WTC11 (cell line): ENCODE results near the gene RELB.

ENCODE experiments used
- ETV6 ChIP-seq: sonication (generic); formaldehyde crosslinking; IDR thresholded peaks from 2 replicates; pipeline ENCODE4 v1.8.1; 2022; ENCODE audit warnings: mild to moderate bottlenecking, missing genetic modification reagents
- JUN ChIP-seq: sonication (generic); formaldehyde crosslinking; IDR thresholded peaks from 2 replicates; pipeline ENCODE4 v1.8.0; 2023; ENCODE audit warnings: mild to moderate bottlenecking, missing genetic modification reagents
- SOX15 ChIP-seq: fragments of 250-450 bp; sonication (Bioruptor Pico); IDR thresholded peaks from 2 replicates; pipeline ENCODE4 v1.9.0; 2021; ENCODE audit warnings: mild to moderate bottlenecking
- TEAD4 ChIP-seq: sonication (generic); formaldehyde crosslinking; IDR thresholded peaks from 2 replicates; pipeline ENCODE4 v1.8.0; 2022; ENCODE audit warnings: mild to moderate bottlenecking, missing genetic modification reagents
- TF ChIP-seq, protein P1 (sequence below): sonication (generic); formaldehyde crosslinking; IDR thresholded peaks from 2 replicates; pipeline ENCODE4 v1.8.0; 2023; ENCODE audit warnings: missing genetic modification reagents
- TF ChIP-seq, protein P2 (sequence below): fragments of 250-450 bp; sonication (Bioruptor Pico); IDR thresholded peaks from 2 replicates; pipeline ENCODE4 v2.1.2; 2022; ENCODE audit warnings: mild to moderate bottlenecking, moderate library complexity
- TF ChIP-seq, protein P3 (sequence below): fragments of 200-600 bp; IDR thresholded peaks from 2 replicates; pipeline ENCODE4 v1.8.0; 2022; ENCODE audit warnings: antibody characterized with exemption
- TF ChIP-seq, protein P4 (sequence below): sonication (generic); formaldehyde crosslinking; IDR thresholded peaks from 2 replicates; pipeline ENCODE4 v1.8.1; 2023; ENCODE audit warnings: mild to moderate bottlenecking, missing genetic modification reagents
- TF ChIP-seq, protein P5 (sequence below): sonication (generic); formaldehyde crosslinking; IDR thresholded peaks from 2 replicates; pipeline ENCODE4 v1.8.1; 2023; ENCODE audit warnings: mild to moderate bottlenecking, missing genetic modification reagents, moderate library complexity
- TF ChIP-seq, protein P6 (sequence below): sonication (generic); formaldehyde crosslinking; IDR thresholded peaks from 2 replicates; pipeline ENCODE4 v1.8.1; 2022; ENCODE audit warnings: low read depth, mild to moderate bottlenecking, moderate library complexity, missing genetic modification reagents, borderline replicate concordance

DNA sequence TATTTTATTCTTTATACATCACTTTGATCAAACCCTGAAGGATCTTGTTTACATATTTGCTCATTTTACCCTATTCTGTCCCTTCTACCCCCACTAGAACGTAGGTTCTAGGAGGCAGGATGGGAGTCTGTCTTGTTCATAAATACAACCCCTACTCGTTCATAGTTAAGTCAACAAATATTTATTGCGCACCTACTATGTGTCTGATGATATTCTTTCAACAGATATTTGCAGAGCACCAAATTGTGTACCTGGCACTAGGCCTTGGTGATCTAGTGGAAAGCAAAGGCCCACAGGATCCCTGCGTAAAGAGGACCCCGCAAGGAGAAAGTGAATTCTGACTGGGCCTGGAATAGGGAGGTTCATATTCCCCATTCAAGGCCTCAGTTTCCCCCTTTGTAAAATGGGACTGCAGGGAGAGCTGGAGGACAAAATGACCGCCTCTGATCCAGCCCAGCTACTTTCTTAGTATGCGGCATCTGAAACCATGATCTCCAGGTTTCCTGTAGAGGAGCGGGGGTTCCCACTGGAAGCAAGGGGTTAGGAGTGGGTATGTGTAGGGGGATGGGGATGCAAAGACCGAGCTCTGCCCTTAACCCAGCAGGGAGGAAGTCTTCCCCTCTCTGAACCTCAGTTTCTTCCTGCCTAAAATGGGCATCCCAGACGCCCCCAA is 77.3 kb downstream of the RELB start:
- TF ChIP-seq ETV6 (CRISPR knock-in tag) (no peak), TEAD4 (no peak), SOX15 (CRISPR knock-in tag) (no peak), JUN (no peak)
- TF ChIP-seq, protein P1, sequence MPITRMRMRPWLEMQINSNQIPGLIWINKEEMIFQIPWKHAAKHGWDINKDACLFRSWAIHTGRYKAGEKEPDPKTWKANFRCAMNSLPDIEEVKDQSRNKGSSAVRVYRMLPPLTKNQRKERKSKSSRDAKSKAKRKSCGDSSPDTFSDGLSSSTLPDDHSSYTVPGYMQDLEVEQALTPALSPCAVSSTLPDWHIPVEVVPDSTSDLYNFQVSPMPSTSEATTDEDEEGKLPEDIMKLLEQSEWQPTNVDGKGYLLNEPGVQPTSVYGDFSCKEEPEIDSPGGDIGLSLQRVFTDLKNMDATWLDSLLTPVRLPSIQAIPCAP (CRISPR knock-in tag) = no peak
- TF ChIP-seq, protein P2, sequence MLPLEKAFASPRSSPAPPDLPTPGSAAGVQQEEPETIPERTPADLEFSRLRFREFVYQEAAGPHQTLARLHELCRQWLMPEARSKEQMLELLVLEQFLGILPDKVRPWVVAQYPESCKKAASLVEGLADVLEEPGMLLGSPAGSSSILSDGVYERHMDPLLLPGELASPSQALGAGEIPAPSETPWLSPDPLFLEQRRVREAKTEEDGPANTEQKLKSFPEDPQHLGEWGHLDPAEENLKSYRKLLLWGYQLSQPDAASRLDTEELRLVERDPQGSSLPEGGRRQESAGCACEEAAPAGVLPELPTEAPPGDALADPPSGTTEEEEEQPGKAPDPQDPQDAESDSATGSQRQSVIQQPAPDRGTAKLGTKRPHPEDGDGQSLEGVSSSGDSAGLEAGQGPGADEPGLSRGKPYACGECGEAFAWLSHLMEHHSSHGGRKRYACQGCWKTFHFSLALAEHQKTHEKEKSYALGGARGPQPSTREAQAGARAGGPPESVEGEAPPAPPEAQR (CRISPR knock-in tag) = no peak
- TF ChIP-seq, protein P3, sequence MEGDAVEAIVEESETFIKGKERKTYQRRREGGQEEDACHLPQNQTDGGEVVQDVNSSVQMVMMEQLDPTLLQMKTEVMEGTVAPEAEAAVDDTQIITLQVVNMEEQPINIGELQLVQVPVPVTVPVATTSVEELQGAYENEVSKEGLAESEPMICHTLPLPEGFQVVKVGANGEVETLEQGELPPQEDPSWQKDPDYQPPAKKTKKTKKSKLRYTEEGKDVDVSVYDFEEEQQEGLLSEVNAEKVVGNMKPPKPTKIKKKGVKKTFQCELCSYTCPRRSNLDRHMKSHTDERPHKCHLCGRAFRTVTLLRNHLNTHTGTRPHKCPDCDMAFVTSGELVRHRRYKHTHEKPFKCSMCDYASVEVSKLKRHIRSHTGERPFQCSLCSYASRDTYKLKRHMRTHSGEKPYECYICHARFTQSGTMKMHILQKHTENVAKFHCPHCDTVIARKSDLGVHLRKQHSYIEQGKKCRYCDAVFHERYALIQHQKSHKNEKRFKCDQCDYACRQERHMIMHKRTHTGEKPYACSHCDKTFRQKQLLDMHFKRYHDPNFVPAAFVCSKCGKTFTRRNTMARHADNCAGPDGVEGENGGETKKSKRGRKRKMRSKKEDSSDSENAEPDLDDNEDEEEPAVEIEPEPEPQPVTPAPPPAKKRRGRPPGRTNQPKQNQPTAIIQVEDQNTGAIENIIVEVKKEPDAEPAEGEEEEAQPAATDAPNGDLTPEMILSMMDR = no peak
- TF ChIP-seq, protein P4, sequence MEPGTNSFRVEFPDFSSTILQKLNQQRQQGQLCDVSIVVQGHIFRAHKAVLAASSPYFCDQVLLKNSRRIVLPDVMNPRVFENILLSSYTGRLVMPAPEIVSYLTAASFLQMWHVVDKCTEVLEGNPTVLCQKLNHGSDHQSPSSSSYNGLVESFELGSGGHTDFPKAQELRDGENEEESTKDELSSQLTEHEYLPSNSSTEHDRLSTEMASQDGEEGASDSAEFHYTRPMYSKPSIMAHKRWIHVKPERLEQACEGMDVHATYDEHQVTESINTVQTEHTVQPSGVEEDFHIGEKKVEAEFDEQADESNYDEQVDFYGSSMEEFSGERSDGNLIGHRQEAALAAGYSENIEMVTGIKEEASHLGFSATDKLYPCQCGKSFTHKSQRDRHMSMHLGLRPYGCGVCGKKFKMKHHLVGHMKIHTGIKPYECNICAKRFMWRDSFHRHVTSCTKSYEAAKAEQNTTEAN (CRISPR knock-in tag) = no peak
- TF ChIP-seq, protein P5, sequence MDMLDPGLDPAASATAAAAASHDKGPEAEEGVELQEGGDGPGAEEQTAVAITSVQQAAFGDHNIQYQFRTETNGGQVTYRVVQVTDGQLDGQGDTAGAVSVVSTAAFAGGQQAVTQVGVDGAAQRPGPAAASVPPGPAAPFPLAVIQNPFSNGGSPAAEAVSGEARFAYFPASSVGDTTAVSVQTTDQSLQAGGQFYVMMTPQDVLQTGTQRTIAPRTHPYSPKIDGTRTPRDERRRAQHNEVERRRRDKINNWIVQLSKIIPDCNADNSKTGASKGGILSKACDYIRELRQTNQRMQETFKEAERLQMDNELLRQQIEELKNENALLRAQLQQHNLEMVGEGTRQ = no peak
- TF ChIP-seq, protein P6, sequence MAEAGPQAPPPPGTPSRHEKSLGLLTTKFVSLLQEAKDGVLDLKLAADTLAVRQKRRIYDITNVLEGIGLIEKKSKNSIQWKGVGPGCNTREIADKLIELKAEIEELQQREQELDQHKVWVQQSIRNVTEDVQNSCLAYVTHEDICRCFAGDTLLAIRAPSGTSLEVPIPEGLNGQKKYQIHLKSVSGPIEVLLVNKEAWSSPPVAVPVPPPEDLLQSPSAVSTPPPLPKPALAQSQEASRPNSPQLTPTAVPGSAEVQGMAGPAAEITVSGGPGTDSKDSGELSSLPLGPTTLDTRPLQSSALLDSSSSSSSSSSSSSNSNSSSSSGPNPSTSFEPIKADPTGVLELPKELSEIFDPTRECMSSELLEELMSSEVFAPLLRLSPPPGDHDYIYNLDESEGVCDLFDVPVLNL = no peak
